CD4-positive, alpha-beta T cell (primary cell): ENCODE results near the gene PRDM12. TPM values are rescaled to one million over a fixed set of nuclear protein-coding genes. Genes with fewer than 3 reads are reported as not detected.

Source experiments
- ATAC-seq: fragments of 200-7000 bp; cut with Tn5 transposase; one replicate; pipeline ENCODE4 v1.10.0; 2022; ENCODE audit warnings: mild to moderate bottlenecking; ENCODE audit not compliant: poor library complexity
- CTCF ChIA-PET: fragments of 350-600 bp; sonication (Branson Sonifier 250); formaldehyde crosslinking; loops from one replicate; lab custom pipeline; 2021; ENCODE audit warnings: antibody characterized with exemption, inconsistent platforms; lab: Charles Lee
- POLR2A ChIA-PET: fragments of 350-600 bp; sonication (Branson Sonifier 250); formaldehyde crosslinking; loops from one replicate; lab custom pipeline; 2021; ENCODE audit warnings: antibody characterized with exemption, inconsistent platforms; lab: Charles Lee
- DNase-seq, 14 experiments: peaks; one replicate each; pipeline ENCODE4 v3.0.0-alpha.2; 2013 to 2020; ENCODE audit warnings: mixed read lengths in 2 of 14
- H3K27ac ChIP-seq, 2 donors: one replicate each; pipeline versions ENCODE4 v1.5.1 to v1.7.0; 2013; ENCODE audit warnings: low read length in 2 of 2, low read depth in 1 of 2, mild to moderate bottlenecking in 1 of 2
- H3K27me3 ChIP-seq, 2 experiments: 1 replicate in 1 of 2; 2 replicates in 1 of 2; pipeline versions ENCODE4 v1.6.1 to v1.7.0; 2013; ENCODE audit warnings: low read length in 2 of 2, control low read depth in 1 of 2, mild to moderate bottlenecking in 1 of 2, moderate library complexity in 1 of 2; ENCODE audit not compliant: insufficient read depth in 2 of 2, control insufficient read depth in 1 of 2
- H3K36me3 ChIP-seq: one replicate; pipeline ENCODE4 v1.6.1; 2013; ENCODE audit warnings: low read length, control low read depth; ENCODE audit not compliant: insufficient read depth
- H3K4me1 ChIP-seq: one replicate; pipeline ENCODE4 v1.6.1; 2013; ENCODE audit warnings: low read length, control low read depth; ENCODE audit not compliant: insufficient read depth
- H3K4me3 ChIP-seq: one replicate; pipeline ENCODE4 v1.5.1; 2013; ENCODE audit warnings: mild to moderate bottlenecking, low read length, moderate library complexity
- H3K9me3 ChIP-seq, 2 experiments: 1 replicate in 1 of 2; 2 replicates in 1 of 2; pipeline versions ENCODE4 v1.6.1 to v1.7.0; 2013; ENCODE audit warnings: low read length in 2 of 2, mild to moderate bottlenecking in 2 of 2, control low read depth in 1 of 2, moderate library complexity in 1 of 2; ENCODE audit not compliant: control insufficient read depth in 1 of 2, insufficient read depth in 1 of 2
- H3K27ac Mint-ChIP-seq: one replicate; pipeline ENCODE4 v1.8.0; 2020; ENCODE audit warnings: mixed read lengths
- H3K27me3 Mint-ChIP-seq: one replicate; pipeline ENCODE4 v1.8.0; 2021; ENCODE audit warnings: mixed read lengths
- H3K36me3 Mint-ChIP-seq: one replicate; pipeline ENCODE4 v1.8.0; 2021; ENCODE audit warnings: low read depth, mixed read lengths
- H3K4me1 Mint-ChIP-seq: one replicate; pipeline ENCODE4 v1.8.0; 2021; ENCODE audit warnings: low read depth, mixed read lengths
- H3K4me3 Mint-ChIP-seq: one replicate; pipeline ENCODE4 v1.8.0; 2020; ENCODE audit warnings: mild to moderate bottlenecking, mixed read lengths
- H3K9me3 Mint-ChIP-seq: one replicate; pipeline ENCODE4 v1.8.0; 2020; ENCODE audit warnings: mixed read lengths
- CTCF ChIP-seq: fragments of 200-600 bp; IDR thresholded peaks from one replicate; pipeline ENCODE4 v1.8.0; 2022; ENCODE audit warnings: antibody characterized with exemption, mild to moderate bottlenecking
- intact Hi-C, 2 experiments: fragments of 100-400 bp; cut with DNase I in 1 of 2; cut with micrococcal nuclease in 1 of 2; formaldehyde crosslinking; loops; one replicate each; pipeline versions ENCODE4 v1.15.1 to v1.9.0; 2023 to 2025; cut with DNase I, micrococcal nuclease
- total RNA-seq, 174 experiments: library from RNA in 2 of 174; stranded (reverse) in 2 of 174; gene quantifications; one replicate each; pipeline ENCODE4 v1.2.3 and lab custom pipeline; 2021 to 2026

PRDM12 gene
- total RNA-seq, 2 experiments from 2014 or later: 0.14 TPM; not detected in 1

GRCh38 chr9:130636648-130637020 is 27.8 kb upstream of the PRDM12 start:
- DNase-seq (no peak), ATAC-seq (no peak)
- Histone ChIP-seq H3K27ac (no peak overlapping the region), H3K4me1 (no peaks in the 10 kb centered on the region), H3K9me3 (peaks cover 0 to 11% of the 10 kb centered on the region in 2 experiments), H3K4me3 (no peak overlapping the region), H3K27me3 (no peaks in the 10 kb centered on the region), H3K36me3 (peaks cover 48% of the 10 kb centered on the region)
- Mint-ChIP-seq H3K27ac (no peak overlapping the region), H3K4me1 (no peaks in the 10 kb centered on the region), H3K9me3 (no peaks in the 10 kb centered on the region), H3K27me3 (no peaks in the 10 kb centered on the region), H3K4me3 (no peak overlapping the region), H3K36me3 (peaks cover 60% of the 10 kb centered on the region)
- TF ChIP-seq CTCF: no peak
- ChIA-PET POLR2A (no interaction called here), CTCF (no interaction called here)
- intact Hi-C loops: no loop called here

GRCh38 chr9:130638284-130639123 is 25.9 kb upstream of the PRDM12 start:
- Mint-ChIP-seq H3K9me3 (no peaks in the 10 kb centered on the region), H3K36me3 (peaks cover 43% of the 10 kb centered on the region), H3K4me1 (no peaks in the 10 kb centered on the region), H3K27ac (no peak overlapping the region), H3K27me3 (no peaks in the 10 kb centered on the region), H3K4me3 (no peak overlapping the region)
- intact Hi-C loops: no loop called here
- ChIA-PET CTCF (no interaction called here), POLR2A (no interaction called here)
- TF ChIP-seq CTCF: no peak
- Histone ChIP-seq H3K36me3 (peaks cover 34% of the 10 kb centered on the region), H3K27me3 (no peaks in the 10 kb centered on the region), H3K27ac (no peak overlapping the region), H3K9me3 (peaks cover 0 to 11% of the 10 kb centered on the region in 2 experiments), H3K4me3 (no peak overlapping the region), H3K4me1 (no peaks in the 10 kb centered on the region)
- no peak for DNase-seq
- ATAC-seq: no peak

GRCh38 chr9:130639124-130639765 is 25.1 kb upstream of the PRDM12 start:
- H3K9me3 Mint-ChIP-seq: no peaks in the 10 kb centered on the region
- Histone ChIP-seq H3K9me3 (peaks cover 0 to 11% of the 10 kb centered on the region in 2 experiments), H3K4me3 (no peak overlapping the region), H3K36me3 (peaks cover 27% of the 10 kb centered on the region), H3K27me3 (no peaks in the 10 kb centered on the region), H3K4me1 (no peaks in the 10 kb centered on the region), H3K27ac (no peak overlapping the region)
- H3K4me3 Mint-ChIP-seq: no peak overlapping the region
- no peak for DNase-seq
- intact Hi-C loops: no loop called here
- peaks cover 38% of the 10 kb centered on the region for H3K36me3 Mint-ChIP-seq
- no peak for ATAC-seq
- H3K27me3 Mint-ChIP-seq: no peaks in the 10 kb centered on the region
- no peak for TF ChIP-seq CTCF
- no peak overlapping the region for H3K27ac Mint-ChIP-seq
- ChIA-PET POLR2A (no interaction called here), CTCF (no interaction called here)
- no peaks in the 10 kb centered on the region for H3K4me1 Mint-ChIP-seq
